ENCODE results near the gene SHISA9.
"Not testable (repeated sequence)": the region's sequence is repeated elsewhere in the genome, so short reads cannot be mapped to it uniquely, and the experiment has no call there.

Gene SHISA9

GRCh38 chr16:12901597-12902461 lies at the start of gene SHISA9:
TSS of gene SHISA9 (plus strand) at chr16:12901598.
- no peak for FAIRE-seq

- no peak for FAIRE-seq
Measured at GRCh38 chr16:12853972-12854371, 47.4 kb upstream of the SHISA9 start.

GRCh38 chr16:12857435-12857834 lies 44.0 kb upstream of the SHISA9 start:
- not testable (repeated sequence) for FAIRE-seq

GRCh38 chr16:12862327-12862726 lies 39.1 kb upstream of the SHISA9 start:
- no peak for FAIRE-seq

- no peak for FAIRE-seq
Measured at GRCh38 chr16:12862941-12863340, 38.5 kb upstream of the SHISA9 start.

- FAIRE-seq, result no peak
Measured at GRCh38 chr16:12866981-12867551, 34.3 kb upstream of the SHISA9 start.

- FAIRE-seq, result no peak
Measured at GRCh38 chr16:12868169-12868568, 33.2 kb upstream of the SHISA9 start.

- no peak for FAIRE-seq
Measured at GRCh38 chr16:12868788-12869187, 32.6 kb upstream of the SHISA9 start.

- no peak for FAIRE-seq
Measured at GRCh38 chr16:12869698-12870427, 31.5 kb upstream of the SHISA9 start.

GRCh38 chr16:12871784-12872183 lies 29.6 kb upstream of the SHISA9 start:
- FAIRE-seq, result no peak

GRCh38 chr16:12874186-12874585 lies 27.2 kb upstream of the SHISA9 start:
- no peak for FAIRE-seq

- no peak for FAIRE-seq
Measured at GRCh38 chr16:12876778-12877177, 24.6 kb upstream of the SHISA9 start.

- FAIRE-seq, result no peak
Measured at GRCh38 chr16:12878973-12879372, 22.4 kb upstream of the SHISA9 start.

- no peak for FAIRE-seq
Measured at GRCh38 chr16:12879812-12880211, 21.6 kb upstream of the SHISA9 start.

- FAIRE-seq, result no peak
Measured at GRCh38 chr16:12881182-12881581, 20.2 kb upstream of the SHISA9 start.

GRCh38 chr16:12881740-12882139 lies 19.7 kb upstream of the SHISA9 start:
- FAIRE-seq, result no peak

GRCh38 chr16:12885742-12886141 lies 15.7 kb upstream of the SHISA9 start:
- no peak for FAIRE-seq

GRCh38 chr16:12891836-12892235 lies 9.6 kb upstream of the SHISA9 start:
- no peak for FAIRE-seq

- no peak for FAIRE-seq
Measured at GRCh38 chr16:12893050-12893750, 8.2 kb upstream of the SHISA9 start.

GRCh38 chr16:12896562-12896961 lies 4.8 kb upstream of the SHISA9 start:
- FAIRE-seq, result no peak

GRCh38 chr16:12898551-12898950 lies 2.8 kb upstream of the SHISA9 start:
- no peak for FAIRE-seq

- FAIRE-seq, result no peak
Measured at GRCh38 chr16:12899529-12900143, 1.8 kb upstream of the SHISA9 start.

- FAIRE-seq, result no peak
Measured at GRCh38 chr16:12900156-12900555, 1.2 kb upstream of the SHISA9 start.
